Parathyroid adenoma (tissue), 2 donors: ENCODE measurements around the gene SMARCE1.

Source experiments
- H2AFZ ChIP-seq: fragments of 300-600 bp; sonication (generic); one replicate; pipeline ENCODE4 v1.7.0; 2017; ENCODE audit warnings: antibody characterized with exemption, mild to moderate bottlenecking
- H3K27ac ChIP-seq: fragments of 300-600 bp; sonication (generic); one replicate; pipeline ENCODE4 v1.7.0; 2017
- H3K27me3 ChIP-seq: fragments of 300-600 bp; sonication (generic); one replicate; pipeline ENCODE4 v1.7.0; 2017; ENCODE audit warnings: low read length; ENCODE audit not compliant: control insufficient read depth, insufficient read depth
- H3K36me3 ChIP-seq: fragments of 300-600 bp; sonication (generic); one replicate; pipeline ENCODE4 v1.7.0; 2017; ENCODE audit warnings: low read length; ENCODE audit not compliant: control insufficient read depth, insufficient read depth
- H3K4me1 ChIP-seq: fragments of 300-600 bp; sonication (generic); one replicate; pipeline ENCODE4 v1.7.0; 2017; ENCODE audit warnings: control low read depth
- H3K4me2 ChIP-seq: fragments of 300-600 bp; sonication (generic); one replicate; pipeline ENCODE4 v1.7.0; 2017; ENCODE audit warnings: low read length
- H3K4me3 ChIP-seq: fragments of 300-600 bp; sonication (generic); one replicate; pipeline ENCODE4 v1.7.0; 2017; ENCODE audit warnings: low read depth, low read length
- H3K79me2 ChIP-seq: fragments of 300-600 bp; sonication (generic); one replicate; pipeline ENCODE4 v1.7.0; 2017; ENCODE audit warnings: control low read depth
- H3K9ac ChIP-seq: fragments of 300-600 bp; sonication (generic); one replicate; pipeline ENCODE4 v1.7.0; 2017; ENCODE audit warnings: mild to moderate bottlenecking
- H3K9me3 ChIP-seq: fragments of 300-600 bp; sonication (generic); one replicate; pipeline ENCODE4 v1.7.0; 2017; ENCODE audit warnings: low read length; ENCODE audit not compliant: control insufficient read depth
- TF ChIP-seq, protein P1 (sequence below): fragments of 300-600 bp; sonication (generic); IDR thresholded peaks from one replicate; pipeline ENCODE4 v1.7.0; 2017; ENCODE audit warnings: antibody characterized with exemption, mild to moderate bottlenecking
- donor health status: primary hyperparathyroidism.

Gene SMARCE1

GRCh38 chr17:40600486-40601046 lies 47.1 kb downstream of the SMARCE1 start:
- TF ChIP-seq, protein P1, sequence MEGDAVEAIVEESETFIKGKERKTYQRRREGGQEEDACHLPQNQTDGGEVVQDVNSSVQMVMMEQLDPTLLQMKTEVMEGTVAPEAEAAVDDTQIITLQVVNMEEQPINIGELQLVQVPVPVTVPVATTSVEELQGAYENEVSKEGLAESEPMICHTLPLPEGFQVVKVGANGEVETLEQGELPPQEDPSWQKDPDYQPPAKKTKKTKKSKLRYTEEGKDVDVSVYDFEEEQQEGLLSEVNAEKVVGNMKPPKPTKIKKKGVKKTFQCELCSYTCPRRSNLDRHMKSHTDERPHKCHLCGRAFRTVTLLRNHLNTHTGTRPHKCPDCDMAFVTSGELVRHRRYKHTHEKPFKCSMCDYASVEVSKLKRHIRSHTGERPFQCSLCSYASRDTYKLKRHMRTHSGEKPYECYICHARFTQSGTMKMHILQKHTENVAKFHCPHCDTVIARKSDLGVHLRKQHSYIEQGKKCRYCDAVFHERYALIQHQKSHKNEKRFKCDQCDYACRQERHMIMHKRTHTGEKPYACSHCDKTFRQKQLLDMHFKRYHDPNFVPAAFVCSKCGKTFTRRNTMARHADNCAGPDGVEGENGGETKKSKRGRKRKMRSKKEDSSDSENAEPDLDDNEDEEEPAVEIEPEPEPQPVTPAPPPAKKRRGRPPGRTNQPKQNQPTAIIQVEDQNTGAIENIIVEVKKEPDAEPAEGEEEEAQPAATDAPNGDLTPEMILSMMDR = no peak
- Histone ChIP-seq H3K9ac (no peak overlapping the region), H3K4me1 (no peaks in the 10 kb centered on the region), H3K36me3 (no peaks in the 10 kb centered on the region), H3K9me3 (no peaks in the 10 kb centered on the region), H2AFZ (no peak overlapping the region), H3K4me2 (no peak overlapping the region), H3K4me3 (no peak overlapping the region), H3K27me3 (no peaks in the 10 kb centered on the region), H3K27ac (no peak overlapping the region), H3K79me2 (no peaks in the 10 kb centered on the region)

- Histone ChIP-seq H3K27me3 (no peaks in the 10 kb centered on the region), H3K4me1 (no peaks in the 10 kb centered on the region), H3K4me3 (no peak overlapping the region), H3K4me2 (no peak overlapping the region), H3K9me3 (no peaks in the 10 kb centered on the region), H3K79me2 (no peaks in the 10 kb centered on the region), H3K36me3 (no peaks in the 10 kb centered on the region), H2AFZ (no peak overlapping the region), H3K9ac (no peak overlapping the region), H3K27ac (no peak overlapping the region)
- TF ChIP-seq, protein P1 = no peak
Observed at GRCh38 chr17:40599468-40599763, 48.2 kb downstream of the SMARCE1 start.

GRCh38 chr17:40598619-40599467 lies 48.8 kb downstream of the SMARCE1 start:
- H3K36me3 ChIP-seq = no peaks in the 10 kb centered on the region
- no peak overlapping the region for H3K4me2 ChIP-seq
- H3K4me3 ChIP-seq = no peak overlapping the region
- no peak overlapping the region for H2AFZ ChIP-seq
- H3K79me2 ChIP-seq = no peaks in the 10 kb centered on the region
- H3K27me3 ChIP-seq = no peaks in the 10 kb centered on the region
- H3K4me1 ChIP-seq = no peaks in the 10 kb centered on the region
- peak overlapping the region; percentile 36 for H3K27ac ChIP-seq
- TF ChIP-seq, protein P1 = no peak
- no peaks in the 10 kb centered on the region for H3K9me3 ChIP-seq
- H3K9ac ChIP-seq = no peak overlapping the region

- Histone ChIP-seq H3K4me1 (no peaks in the 10 kb centered on the region), H3K9me3 (no peaks in the 10 kb centered on the region), H3K4me2 (no peak overlapping the region), H3K4me3 (no peak overlapping the region), H3K79me2 (no peaks in the 10 kb centered on the region), H3K27ac (no peak overlapping the region), H2AFZ (no peak overlapping the region), H3K9ac (no peak overlapping the region), H3K36me3 (no peaks in the 10 kb centered on the region), H3K27me3 (no peaks in the 10 kb centered on the region)
- TF ChIP-seq, protein P1 = no peak
Observed at GRCh38 chr17:40598301-40598618, 49.4 kb downstream of the SMARCE1 start.
